Activated T-helper 17 cell treated with anti-CD3 and anti-CD28 coated beads, Interleukin-2, amount 50 U/mL, for 72 hours (primary cell): Measurements from ENCODE around the gene BECN2. TPM values are rescaled to one million over a fixed set of nuclear protein-coding genes. Genes with fewer than 3 reads are reported as not detected.
A peak's percentile ranks its signal among the peaks of the same experiment; 100 is the strongest.
"Not testable (repeated sequence)": the region's sequence is repeated elsewhere in the genome, so short reads cannot be mapped to it uniquely, and the experiment has no call there.

Experiments
- ATAC-seq: fragments of 150-1000 bp; cut with Tn5 transposase; replicated peaks from 2 replicates; pipeline ENCODE4 v1.10.0; 2021; ENCODE audit warnings: mild to moderate bottlenecking, moderate library complexity
- H3K27ac Mint-ChIP-seq: one replicate; pipeline ENCODE4 v1.8.0; 2022; ENCODE audit warnings: mixed read lengths
- H3K27me3 Mint-ChIP-seq: one replicate; pipeline ENCODE4 v1.8.0; 2022; ENCODE audit warnings: mixed read lengths
- H3K36me3 Mint-ChIP-seq: one replicate; pipeline ENCODE4 v1.8.0; 2022; ENCODE audit warnings: low read depth, mild to moderate bottlenecking, mixed read lengths
- H3K4me1 Mint-ChIP-seq: one replicate; pipeline ENCODE4 v1.8.0; 2022; ENCODE audit warnings: mixed read lengths
- H3K4me3 Mint-ChIP-seq: one replicate; pipeline ENCODE4 v1.8.0; 2022; ENCODE audit warnings: mild to moderate bottlenecking, mixed read lengths
- H3K9me3 Mint-ChIP-seq: one replicate; pipeline ENCODE4 v1.8.0; 2022; ENCODE audit warnings: mixed read lengths
- total RNA-seq, 2 donors: library from RNA; stranded (reverse); gene quantifications; one replicate each; pipeline ENCODE4 v1.2.3, GENCODE V29; 2022

Gene BECN2
- total RNA-seq, 2 donors from 2014 or later = not detected

- no peak overlapping the region for H3K4me3 Mint-ChIP-seq
- H3K36me3 Mint-ChIP-seq = no peaks in the 10 kb centered on the region
- ATAC-seq = no peak
- no peaks in the 10 kb centered on the region for H3K4me1 Mint-ChIP-seq
- no peaks in the 10 kb centered on the region for H3K9me3 Mint-ChIP-seq
- H3K27ac Mint-ChIP-seq = no peak overlapping the region
- H3K27me3 Mint-ChIP-seq = no peaks in the 10 kb centered on the region
These were observed 4.6 kb downstream of the BECN2 start for GRCh38 chr1:241962153-241962552.

DNA sequence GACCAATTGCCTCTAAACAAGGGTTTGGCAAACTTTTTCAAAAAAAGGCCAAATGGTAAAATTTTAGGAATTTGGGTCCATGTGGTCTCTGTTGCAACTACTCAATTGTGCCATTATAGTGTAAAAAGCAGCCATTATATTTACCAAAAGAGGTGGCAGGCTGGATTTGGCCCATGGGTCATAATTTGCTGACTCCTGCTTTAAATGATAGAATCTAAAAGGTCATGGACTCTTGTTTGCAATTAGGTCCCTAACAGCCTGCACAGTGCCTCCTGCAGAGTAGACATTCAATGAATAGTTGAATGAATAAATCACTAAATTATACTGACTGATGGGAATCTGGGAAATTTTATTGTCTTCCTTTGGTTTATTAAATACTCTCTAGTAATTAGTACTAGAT is 6.2 kb downstream of the BECN2 start:
- no peaks in the 10 kb centered on the region for H3K36me3 Mint-ChIP-seq
- H3K9me3 Mint-ChIP-seq = no peaks in the 10 kb centered on the region
- H3K27me3 Mint-ChIP-seq = no peaks in the 10 kb centered on the region
- H3K27ac Mint-ChIP-seq = no peak overlapping the region
- no peak overlapping the region for H3K4me3 Mint-ChIP-seq
- ATAC-seq = no peak
- no peaks in the 10 kb centered on the region for H3K4me1 Mint-ChIP-seq

GRCh38 chr1:241964550-241965282 is 7.1 kb downstream of the BECN2 start:
- Mint-ChIP-seq H3K4me3 (no peak overlapping the region), H3K27me3 (no peaks in the 10 kb centered on the region), H3K36me3 (no peaks in the 10 kb centered on the region), H3K27ac (no peak overlapping the region), H3K4me1 (no peaks in the 10 kb centered on the region), H3K9me3 (no peaks in the 10 kb centered on the region)
- no peak for ATAC-seq

GRCh38 chr1:241968611-241969010 is 11.0 kb downstream of the BECN2 start:
- no peak for ATAC-seq

DNA sequence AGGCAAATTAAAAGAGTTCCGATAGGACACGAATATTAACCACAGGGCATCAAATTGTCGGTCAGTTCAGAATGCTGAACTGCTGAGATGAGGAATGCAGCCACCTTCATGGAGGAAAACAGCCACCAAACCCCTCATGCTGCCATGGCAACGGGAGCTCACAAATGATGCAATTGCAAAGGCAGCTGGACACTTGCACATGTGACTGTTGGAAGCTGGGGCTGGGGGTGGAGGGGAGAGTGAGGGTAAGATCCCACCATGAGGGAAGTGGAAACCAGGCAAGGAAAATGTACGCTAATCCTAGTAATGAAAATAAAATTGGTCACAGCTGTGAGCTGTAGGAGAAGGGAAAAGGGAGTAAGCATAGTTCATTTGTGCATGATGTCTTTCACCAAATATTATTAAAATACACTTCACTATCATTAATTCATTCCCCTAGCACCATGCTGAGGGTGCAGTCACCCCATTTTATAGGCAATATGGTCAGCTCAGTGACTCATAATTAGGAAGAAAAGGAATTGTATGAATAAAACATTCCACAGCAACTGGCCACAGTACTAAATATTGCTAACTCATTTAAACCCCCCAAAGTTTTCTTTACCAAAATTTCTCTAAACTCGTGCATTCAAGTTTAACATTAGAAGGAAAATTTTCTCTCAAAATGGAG is 15.3 kb downstream of the BECN2 start:
- ATAC-seq = no peak
- H3K4me1 Mint-ChIP-seq = no peaks in the 10 kb centered on the region

More at GRCh38 chr1:241968611-241969010, 11.0 kb downstream of the BECN2 start:
- H3K4me1 Mint-ChIP-seq = no peaks in the 10 kb centered on the region
- no peak overlapping the region for H3K4me3 Mint-ChIP-seq
- H3K27me3 Mint-ChIP-seq = no peaks in the 10 kb centered on the region
- no peak overlapping the region for H3K27ac Mint-ChIP-seq
- no peaks in the 10 kb centered on the region for H3K9me3 Mint-ChIP-seq
- no peaks in the 10 kb centered on the region for H3K36me3 Mint-ChIP-seq

GRCh38 chr1:241976229-241976628 is 18.7 kb downstream of the BECN2 start:
- Mint-ChIP-seq H3K4me1 (no peaks in the 10 kb centered on the region), H3K27ac (no peak overlapping the region), H3K9me3 (no peaks in the 10 kb centered on the region), H3K27me3 (peaks cover 3% of the 10 kb centered on the region), H3K4me3 (no peak overlapping the region), H3K36me3 (no peaks in the 10 kb centered on the region)
- ATAC-seq = no peak

More for the DNA sequence above, 15.3 kb downstream of the BECN2 start:
- Mint-ChIP-seq H3K27ac (no peak overlapping the region), H3K9me3 (no peaks in the 10 kb centered on the region), H3K27me3 (peaks cover 3% of the 10 kb centered on the region), H3K36me3 (no peaks in the 10 kb centered on the region), H3K4me3 (no peak overlapping the region)

- no peaks in the 10 kb centered on the region for H3K36me3 Mint-ChIP-seq
- H3K4me3 Mint-ChIP-seq = no peak overlapping the region
- no peaks in the 10 kb centered on the region for H3K4me1 Mint-ChIP-seq
- no peaks in the 10 kb centered on the region for H3K9me3 Mint-ChIP-seq
- no peak for ATAC-seq
- no peak overlapping the region for H3K27ac Mint-ChIP-seq
- peaks cover 3% of the 10 kb centered on the region for H3K27me3 Mint-ChIP-seq
These were observed 21.5 kb downstream of the BECN2 start for GRCh38 chr1:241979071-241979470.

DNA sequence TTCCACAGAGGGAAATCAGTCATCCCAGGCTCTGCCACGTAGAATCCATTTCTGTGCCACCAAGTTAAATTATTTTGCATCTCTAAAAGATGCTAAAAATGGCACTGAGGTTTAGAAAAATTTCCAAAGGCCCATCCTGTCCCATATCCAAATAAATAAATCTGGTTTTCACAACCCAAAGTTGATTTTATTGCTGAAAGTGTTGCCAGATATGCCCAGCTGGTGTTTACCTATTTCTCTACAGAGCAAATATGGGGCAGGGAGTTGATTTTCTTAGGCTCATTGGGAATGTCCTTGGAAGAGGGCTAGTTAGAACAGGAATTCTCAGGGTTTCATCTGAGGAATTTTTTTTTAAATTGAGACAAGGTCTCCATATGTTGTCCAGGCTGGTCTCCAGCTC is 22.4 kb downstream of the BECN2 start:
- Mint-ChIP-seq H3K36me3 (no peaks in the 10 kb centered on the region), H3K4me3 (no peak overlapping the region), H3K27me3 (peaks cover 3% of the 10 kb centered on the region), H3K27ac (no peak overlapping the region), H3K4me1 (no peaks in the 10 kb centered on the region), H3K9me3 (no peaks in the 10 kb centered on the region)
- no peak for ATAC-seq

- no peak for ATAC-seq
- Mint-ChIP-seq H3K27me3 (peaks cover 3% of the 10 kb centered on the region), H3K4me3 (no peak overlapping the region), H3K27ac (no peak overlapping the region), H3K4me1 (no peaks in the 10 kb centered on the region), H3K36me3 (no peaks in the 10 kb centered on the region), H3K9me3 (no peaks in the 10 kb centered on the region)
These were observed 28.2 kb downstream of the BECN2 start for GRCh38 chr1:241985787-241986186.

DNA sequence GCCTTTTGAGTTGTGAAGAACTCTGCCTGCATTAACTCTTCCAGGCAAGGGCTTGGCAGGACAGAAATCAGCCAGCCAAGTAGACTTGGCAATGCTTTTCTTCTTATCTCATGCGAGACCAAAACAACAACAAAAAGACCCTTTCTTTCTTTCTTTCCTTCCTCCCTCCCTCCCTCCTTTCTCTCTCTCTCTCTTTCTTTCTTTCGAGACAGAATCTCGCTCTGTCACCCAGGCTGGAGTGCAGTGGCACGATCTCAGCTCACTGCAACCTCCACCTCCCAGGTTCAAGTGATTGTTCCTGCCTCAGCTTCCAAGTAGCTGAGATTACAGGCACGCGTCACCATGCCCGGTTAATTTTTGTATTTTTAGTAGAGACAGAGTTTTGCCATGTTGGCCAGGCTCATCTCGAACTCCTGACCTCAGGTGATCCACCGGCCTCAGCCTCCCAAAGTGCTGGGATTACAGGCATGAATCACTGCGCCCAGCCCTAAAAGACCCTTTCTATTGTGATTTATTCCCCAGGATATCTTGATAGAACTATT is 30.9 kb downstream of the BECN2 start:
- not testable (repeated sequence) for ATAC-seq, H3K4me3 Mint-ChIP-seq, H3K4me1 Mint-ChIP-seq, H3K36me3 Mint-ChIP-seq, H3K27ac Mint-ChIP-seq, H3K27me3 Mint-ChIP-seq, H3K9me3 Mint-ChIP-seq

DNA sequence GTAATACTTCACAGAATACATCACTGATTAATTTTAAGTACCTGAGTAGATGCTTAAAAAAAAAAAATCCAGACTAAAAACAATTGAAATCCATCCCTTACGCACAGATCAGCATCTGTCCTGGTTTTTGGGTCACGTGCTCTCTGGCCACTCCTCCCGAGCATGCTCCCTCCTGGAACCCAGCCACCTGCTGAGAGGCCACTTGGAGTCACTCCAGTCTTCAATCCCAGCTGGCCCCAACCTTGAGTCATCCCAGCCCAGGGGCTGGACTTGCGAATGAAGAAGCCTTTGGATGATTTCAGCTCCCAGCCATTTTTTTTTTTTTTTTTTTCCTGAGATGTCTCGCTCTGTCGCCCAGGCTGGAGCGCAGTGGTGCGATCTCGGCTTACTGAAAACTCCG is 32.5 kb downstream of the BECN2 start:
- Mint-ChIP-seq H3K4me3 (no peak overlapping the region), H3K4me1 (no peaks in the 10 kb centered on the region), H3K36me3 (no peaks in the 10 kb centered on the region), H3K9me3 (no peaks in the 10 kb centered on the region), H3K27me3 (peaks cover 7% of the 10 kb centered on the region), H3K27ac (no peak overlapping the region)
- ATAC-seq = no peak

DNA sequence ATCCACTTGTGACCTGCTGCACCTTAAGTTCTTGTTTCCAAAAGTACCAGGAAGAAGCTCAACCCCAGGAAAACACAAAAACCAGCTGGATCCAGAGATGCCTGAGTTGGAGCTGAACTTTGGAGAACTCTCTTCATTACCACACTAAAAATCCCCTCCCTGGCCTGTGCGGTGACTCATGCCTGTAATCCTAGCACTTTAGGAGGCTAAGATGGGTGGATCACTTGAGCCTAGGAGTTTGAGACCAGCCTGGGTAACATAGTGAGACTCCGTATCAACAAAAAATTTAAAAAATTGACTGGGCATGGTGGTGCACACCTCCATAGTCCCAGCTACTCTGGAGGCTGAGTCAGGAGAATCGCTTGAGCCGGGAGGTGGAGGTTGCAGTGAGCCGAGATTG is 35.2 kb downstream of the BECN2 start:
- ATAC-seq = no peak
- H3K36me3 Mint-ChIP-seq = no peaks in the 10 kb centered on the region
- H3K4me3 Mint-ChIP-seq = no peak overlapping the region
- H3K9me3 Mint-ChIP-seq = no peaks in the 10 kb centered on the region
- H3K4me1 Mint-ChIP-seq = no peaks in the 10 kb centered on the region
- no peak overlapping the region for H3K27ac Mint-ChIP-seq
- H3K27me3 Mint-ChIP-seq = peaks cover 7% of the 10 kb centered on the region

DNA sequence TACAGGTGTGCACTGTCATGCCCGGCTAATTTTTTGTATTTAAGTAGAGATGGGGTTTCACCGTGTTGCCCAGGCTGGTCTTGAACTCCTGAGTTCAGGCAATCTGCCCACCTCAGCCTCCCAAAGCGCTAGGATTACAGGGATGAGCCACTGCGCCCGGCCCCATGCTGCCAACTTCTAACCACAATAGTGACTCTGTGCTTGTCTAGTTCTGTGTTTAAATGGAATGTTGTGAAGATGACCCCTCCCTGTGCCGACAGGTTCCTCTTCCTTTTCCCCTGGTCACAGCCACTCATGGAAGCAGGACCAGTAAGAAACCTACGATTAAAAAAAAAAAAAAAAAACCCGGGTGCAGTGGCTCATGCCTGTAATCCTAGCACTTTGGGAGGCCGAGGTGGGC is 36.6 kb downstream of the BECN2 start:
- no peaks in the 10 kb centered on the region for H3K4me1 Mint-ChIP-seq
- H3K4me3 Mint-ChIP-seq = no peak overlapping the region
- no peaks in the 10 kb centered on the region for H3K9me3 Mint-ChIP-seq
- peaks cover 7% of the 10 kb centered on the region for H3K27me3 Mint-ChIP-seq
- H3K36me3 Mint-ChIP-seq = no peaks in the 10 kb centered on the region
- H3K27ac Mint-ChIP-seq = no peak overlapping the region
- ATAC-seq = no peak

GRCh38 chr1:241997401-241997998 is 39.9 kb downstream of the BECN2 start:
- no peaks in the 10 kb centered on the region for H3K36me3 Mint-ChIP-seq
- H3K27ac Mint-ChIP-seq = no peak overlapping the region
- no peak for ATAC-seq
- H3K4me3 Mint-ChIP-seq = no peak overlapping the region
- no peaks in the 10 kb centered on the region for H3K4me1 Mint-ChIP-seq
- peaks cover 1% of the 10 kb centered on the region for H3K27me3 Mint-ChIP-seq
- no peaks in the 10 kb centered on the region for H3K9me3 Mint-ChIP-seq

DNA sequence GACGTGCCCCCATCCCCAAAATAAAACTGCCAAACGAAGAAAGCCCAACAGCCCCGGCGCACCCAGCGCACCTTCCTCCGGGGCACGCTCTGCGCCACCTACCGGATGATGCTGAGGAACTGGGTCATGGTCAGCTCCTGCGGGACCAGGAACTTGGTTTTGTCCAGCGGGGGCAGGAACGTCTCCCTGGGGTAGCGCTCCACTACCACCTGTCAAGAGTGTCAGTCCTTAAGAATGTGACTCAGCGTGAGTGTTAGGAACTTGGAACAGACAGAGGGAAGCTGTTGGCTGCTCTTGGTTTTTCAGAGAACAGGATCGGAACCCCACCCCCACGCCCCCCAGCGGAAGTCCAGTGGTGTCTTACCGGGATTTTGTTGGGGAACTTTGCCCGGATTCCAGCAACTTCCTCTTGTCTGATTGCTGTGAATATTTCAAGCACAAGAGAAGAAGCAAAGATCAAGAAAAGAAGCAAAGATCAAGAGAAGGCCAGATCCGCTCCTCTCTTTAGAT is 40.9 kb downstream of the BECN2 start:
- H3K4me3 Mint-ChIP-seq = peak overlapping the region; percentile 60
- H3K27me3 Mint-ChIP-seq = no peaks in the 10 kb centered on the region
- H3K36me3 Mint-ChIP-seq = no peaks in the 10 kb centered on the region
- H3K27ac Mint-ChIP-seq = peak overlapping the region; percentile 43
- no peaks in the 10 kb centered on the region for H3K4me1 Mint-ChIP-seq
- H3K9me3 Mint-ChIP-seq = no peaks in the 10 kb centered on the region
- peak; percentile 66 for ATAC-seq
